HG03439 (cell line): ENCODE measurements around the gene NXPH1.

Experiments
- ATAC-seq: cut with Tn5 transposase; IDR thresholded peaks from one replicate; pipeline ENCODE4 v1.9.1; 2021; ENCODE audit warnings: mild to moderate bottlenecking, moderate library complexity; ENCODE audit not compliant: unreplicated experiment

The NXPH1 gene

GRCh38 chr7:8491544-8492489 lies 58.4 kb downstream of the NXPH1 start:
- no peak for ATAC-seq

GRCh38 chr7:8499128-8499527 lies 65.7 kb downstream of the NXPH1 start:
- ATAC-seq = no peak

- ATAC-seq = no peak
These were observed 66.9 kb downstream of the NXPH1 start for GRCh38 chr7:8500286-8500685.

DNA sequence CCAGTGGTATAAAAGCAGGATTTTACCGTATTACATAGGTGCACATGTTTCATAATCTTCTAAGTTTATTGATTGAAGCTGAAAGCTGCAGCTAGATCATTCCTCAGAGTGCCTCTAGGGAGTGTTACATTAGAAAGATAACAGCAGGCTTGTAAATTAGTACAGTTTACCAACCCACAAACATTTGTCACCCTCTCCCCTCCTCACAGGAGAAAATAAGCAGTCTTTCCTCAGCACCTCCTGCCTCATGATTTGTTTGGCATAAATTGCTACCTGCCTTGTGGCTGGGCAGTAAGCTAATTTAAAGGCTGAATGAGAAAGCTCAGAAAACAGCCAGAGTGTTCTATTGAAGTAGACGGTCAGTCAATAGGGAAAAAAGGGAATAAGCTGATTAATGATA lies 74.2 kb downstream of the NXPH1 start:
- ATAC-seq = no peak

GRCh38 chr7:8509621-8510020 lies 76.2 kb downstream of the NXPH1 start:
- no peak for ATAC-seq

DNA sequence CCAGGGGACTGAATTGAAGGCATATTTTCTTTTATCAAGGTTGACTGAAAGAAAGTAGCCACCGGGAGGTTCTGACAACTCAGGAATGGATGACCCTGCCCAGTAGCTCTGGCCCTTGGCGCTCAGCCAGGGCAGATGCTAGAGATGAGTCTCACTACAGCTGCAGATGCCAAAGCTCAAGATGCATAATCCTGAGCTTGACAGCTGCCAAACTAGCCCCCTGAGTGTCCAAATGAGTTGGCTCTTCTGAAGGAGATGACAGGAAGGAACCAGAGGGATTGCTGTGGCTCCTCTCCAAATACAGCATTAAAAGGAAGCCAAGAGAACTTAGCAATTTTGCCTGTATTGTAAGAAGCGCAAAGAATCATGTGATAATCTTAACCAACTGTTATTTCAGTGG lies 78.4 kb downstream of the NXPH1 start:
- ATAC-seq = no peak

DNA sequence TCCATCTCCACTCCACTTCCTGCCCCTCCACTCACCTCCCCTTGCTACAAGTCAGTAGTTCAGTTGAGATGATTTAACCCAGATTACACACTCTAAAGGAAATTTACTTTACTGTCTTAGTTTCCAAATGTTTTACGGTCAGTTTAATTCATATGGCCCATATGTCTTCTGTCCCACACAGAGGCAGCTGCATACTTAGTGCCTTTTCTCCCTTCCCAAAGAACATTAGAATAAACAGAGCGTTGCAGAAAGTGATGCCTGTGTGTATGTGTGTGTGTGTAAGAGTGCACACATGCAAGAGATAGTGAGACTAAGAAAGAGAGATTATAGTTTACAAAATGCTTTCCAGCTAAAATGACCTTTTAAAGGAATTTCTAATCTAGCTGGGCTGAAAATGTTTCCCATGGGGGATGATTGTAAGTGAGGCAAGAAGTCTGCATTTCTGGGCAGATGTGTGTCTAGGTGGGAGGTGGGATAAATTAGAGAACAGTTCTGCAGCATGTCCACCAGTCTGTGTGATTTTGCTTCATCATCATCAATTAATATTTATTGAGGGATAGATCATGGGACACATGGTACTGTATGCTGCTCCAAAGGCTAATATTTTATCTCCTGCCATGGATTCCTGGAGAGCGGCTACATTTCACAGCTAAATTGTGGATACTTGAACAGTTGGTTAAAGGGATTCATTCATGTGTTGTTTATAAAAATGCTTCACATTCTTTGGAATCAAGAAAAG lies 81.5 kb downstream of the NXPH1 start:
- no peak for ATAC-seq

DNA sequence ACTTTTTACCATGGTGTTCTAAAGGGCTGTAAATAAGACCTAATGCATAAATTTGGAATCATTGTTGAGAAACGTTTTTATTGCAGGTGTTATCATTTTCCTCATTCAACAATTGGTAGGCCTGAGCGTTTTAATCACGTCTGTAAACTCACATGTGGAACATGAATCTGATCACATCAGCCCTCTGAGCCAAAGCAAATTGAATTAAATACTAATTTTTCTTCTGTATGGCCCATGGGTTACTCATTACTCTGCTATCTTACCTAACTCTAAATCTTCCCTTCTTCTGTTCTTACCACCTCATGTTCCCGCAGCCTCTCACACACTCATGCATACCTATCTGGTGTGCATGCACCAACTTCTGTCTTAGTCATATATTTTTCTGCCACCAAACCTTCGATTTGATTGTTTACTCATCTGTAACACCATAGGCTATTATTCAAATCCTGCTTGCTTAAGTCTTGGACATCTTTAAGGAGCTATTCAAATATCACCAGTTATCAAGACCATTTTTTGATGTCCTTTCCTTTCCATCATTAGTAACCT lies 82.3 kb downstream of the NXPH1 start:
- no peak for ATAC-seq

DNA sequence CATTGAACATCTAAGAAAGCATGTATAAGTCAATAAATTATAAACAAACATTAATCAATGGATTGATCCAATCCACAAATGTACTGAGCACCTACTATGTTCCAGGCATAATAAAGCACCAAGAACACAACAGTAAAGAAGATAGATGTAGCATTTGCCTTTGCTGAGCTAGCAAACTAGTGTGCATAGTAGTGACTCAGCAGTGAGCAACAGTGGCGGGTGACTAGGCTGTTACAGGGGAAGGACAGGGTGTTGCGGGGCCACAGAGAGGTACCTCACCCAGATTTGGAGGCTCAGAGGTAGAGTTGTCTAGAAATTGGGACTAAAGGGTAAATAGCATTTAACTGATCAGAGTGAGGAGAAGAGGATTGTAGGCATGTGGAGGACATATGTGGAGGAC lies 83.6 kb downstream of the NXPH1 start:
- no peak for ATAC-seq

- ATAC-seq = no peak
These were observed 94.9 kb downstream of the NXPH1 start for GRCh38 chr7:8528311-8528710.

GRCh38 chr7:8531991-8532515 lies 98.6 kb downstream of the NXPH1 start:
- no peak for ATAC-seq

- peak; percentile 75 for ATAC-seq
These were observed 103.0 kb downstream of the NXPH1 start for GRCh38 chr7:8536431-8536830.

- ATAC-seq = no peak
These were observed 115.6 kb downstream of the NXPH1 start for GRCh38 chr7:8549046-8549445.

GRCh38 chr7:8560501-8560900 lies 127.1 kb downstream of the NXPH1 start:
- ATAC-seq = no peak

- no peak for ATAC-seq
These were observed 128.0 kb downstream of the NXPH1 start for GRCh38 chr7:8561449-8561848.

DNA sequence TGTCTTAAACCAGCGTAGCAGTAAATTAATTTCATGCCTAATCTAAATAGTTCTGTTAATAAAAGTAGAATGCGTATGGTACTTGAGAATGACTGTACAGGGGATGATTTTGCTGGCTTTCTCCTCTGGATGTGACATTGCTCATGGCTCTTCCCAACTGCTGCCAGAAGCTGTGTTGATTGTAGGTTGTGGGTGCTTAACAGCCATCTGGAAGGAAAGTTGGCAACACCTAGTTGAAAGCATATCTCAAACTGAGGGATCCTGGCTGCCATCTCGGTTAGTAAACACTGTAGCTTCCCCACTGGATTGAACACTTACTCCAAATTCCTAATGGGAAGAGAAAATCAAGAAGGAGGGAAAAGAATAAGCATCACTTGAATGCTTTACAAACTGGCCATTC lies 130.9 kb downstream of the NXPH1 start:
- ATAC-seq = no peak

- no peak for ATAC-seq
These were observed 132.6 kb downstream of the NXPH1 start for GRCh38 chr7:8566016-8566415.

- no peak for ATAC-seq
These were observed 134.2 kb downstream of the NXPH1 start for GRCh38 chr7:8567626-8568025.

DNA sequence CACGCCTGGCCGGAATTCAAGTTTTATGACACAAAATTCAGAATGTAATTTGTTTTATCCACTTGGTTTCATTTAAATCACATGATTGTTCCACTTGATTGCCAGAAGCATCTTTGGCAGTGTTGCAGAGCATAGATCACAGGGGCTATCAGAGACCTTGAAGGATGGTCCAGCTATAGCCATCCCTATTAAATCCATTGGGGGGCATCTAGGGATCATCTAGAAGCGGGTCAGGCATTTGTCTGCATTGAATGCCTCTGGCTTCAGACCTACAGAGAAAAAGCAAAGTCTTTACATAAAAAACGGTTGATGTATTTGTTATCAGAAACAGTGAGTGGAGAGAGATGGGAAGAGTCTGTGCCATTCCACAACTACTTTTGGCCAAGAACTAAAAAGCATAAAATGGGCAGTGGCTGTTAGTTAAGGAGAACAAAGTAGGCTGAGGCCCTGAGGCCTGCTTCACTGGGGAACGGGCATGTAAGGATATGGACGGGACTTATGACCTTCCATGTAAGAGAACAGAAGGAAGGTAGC lies 146.3 kb downstream of the NXPH1 start:
- ATAC-seq = no peak

- no peak for ATAC-seq
These were observed 148.4 kb downstream of the NXPH1 start for GRCh38 chr7:8581842-8582241.

DNA sequence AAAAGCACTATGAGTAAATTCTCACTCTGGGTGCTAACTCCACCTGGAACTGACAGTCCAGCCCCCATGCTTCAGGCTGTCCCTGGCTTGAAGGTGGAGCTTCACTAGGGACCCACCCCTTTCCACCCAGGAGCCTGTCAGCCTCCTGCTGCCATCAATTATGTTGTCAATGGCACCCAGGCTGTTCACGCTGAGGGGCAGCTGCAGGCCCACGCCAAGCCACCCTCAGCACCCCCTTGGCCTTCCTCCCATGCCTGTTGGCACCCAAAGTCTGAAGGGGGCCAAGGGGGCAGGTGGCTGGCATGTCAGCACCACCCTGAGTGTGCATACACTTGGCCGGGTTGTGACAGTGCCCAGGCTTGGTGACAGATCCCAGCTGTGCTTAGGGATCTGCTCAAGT lies 149.3 kb downstream of the NXPH1 start:
- no peak for ATAC-seq
